ENCODE results near the gene HSPA12A.
A peak's percentile ranks its signal among the peaks of the same experiment; 100 is the strongest.

The HSPA12A gene

DNA sequence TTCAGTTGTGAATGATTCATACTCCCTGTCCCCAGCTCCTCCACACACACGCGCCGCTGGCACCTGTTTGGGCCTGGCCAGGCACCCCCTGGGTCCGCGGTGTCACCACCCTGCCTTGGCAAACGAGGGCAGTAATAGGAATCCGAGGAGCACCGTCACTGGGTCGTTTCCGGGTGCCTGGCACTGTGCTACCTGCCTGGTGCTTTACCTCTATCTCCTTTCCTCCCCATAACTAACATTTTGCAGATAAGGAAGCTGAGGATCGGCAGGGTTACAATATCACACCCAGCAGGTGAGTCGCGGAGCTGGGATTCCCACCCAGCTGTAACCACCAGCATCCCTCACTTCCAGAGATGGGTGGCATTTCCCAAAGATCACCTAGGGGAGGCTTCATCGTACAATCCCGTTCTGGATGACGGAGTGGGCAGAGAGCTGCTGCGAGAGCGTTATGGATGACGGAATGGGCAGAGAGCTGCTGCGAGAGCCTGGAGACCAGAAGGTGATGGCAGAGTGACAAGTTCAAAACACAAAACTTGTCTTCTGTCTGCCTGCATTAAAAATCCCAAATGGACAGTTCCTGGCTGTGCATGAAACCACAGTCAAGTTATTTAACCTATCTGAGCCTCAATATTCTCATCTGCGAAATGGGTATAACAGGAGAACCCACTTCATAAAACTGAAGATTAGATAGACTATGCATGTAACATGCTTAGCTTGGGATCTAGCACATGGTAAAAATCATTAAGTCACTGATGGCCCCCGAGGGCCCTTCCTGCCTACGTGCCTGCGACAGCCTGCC lies 1.1 kb upstream of the HSPA12A start:
- DNase-seq: no peak

DNA sequence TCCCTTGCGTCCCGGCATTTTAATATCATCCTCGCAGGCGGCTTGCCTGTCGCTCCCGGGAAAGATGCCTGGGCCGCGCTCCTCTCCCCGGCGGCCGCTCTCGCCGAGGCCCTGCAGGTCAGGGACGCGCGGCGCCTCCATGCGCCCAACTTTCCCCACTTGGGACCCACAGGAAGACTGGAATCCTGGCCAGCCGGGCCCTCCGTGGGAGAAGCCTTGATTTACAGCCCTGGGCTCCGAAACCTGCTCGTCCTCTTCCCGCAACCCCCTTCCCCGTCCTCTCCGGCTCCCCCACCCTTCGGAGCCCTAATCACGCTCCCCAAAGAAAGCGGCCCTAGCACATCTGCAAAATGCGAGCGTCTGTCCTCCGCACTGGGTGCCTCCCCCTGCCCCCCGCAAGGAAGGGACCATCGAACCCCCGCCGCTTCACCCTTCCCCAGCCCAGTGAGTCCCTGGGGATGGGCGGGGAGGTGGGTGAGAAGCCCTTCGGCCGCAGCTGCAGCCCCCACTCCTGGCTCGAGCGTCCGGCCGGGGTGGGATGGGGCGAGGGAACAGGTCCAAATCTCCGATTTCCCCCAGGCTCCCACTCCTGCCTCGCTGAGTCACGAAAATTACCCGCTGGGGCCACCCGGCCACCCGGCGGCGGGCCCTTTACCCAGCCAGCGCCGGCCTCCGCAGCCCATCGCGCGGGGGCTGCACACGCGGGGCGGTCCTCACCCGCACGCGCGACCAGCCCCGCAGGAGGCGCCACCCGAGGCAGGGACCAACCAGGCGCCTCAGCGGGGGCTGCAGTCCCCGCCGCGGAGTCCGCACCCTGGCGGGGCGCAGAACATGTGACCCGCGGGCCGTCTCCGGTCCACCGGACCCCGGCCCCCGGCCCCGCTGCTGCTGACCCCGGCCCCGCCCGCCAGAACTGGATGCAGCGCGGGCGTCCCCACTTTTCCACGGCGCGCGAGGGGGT lies 695 bp downstream of the HSPA12A start:
- DNase-seq: no peak

DNA sequence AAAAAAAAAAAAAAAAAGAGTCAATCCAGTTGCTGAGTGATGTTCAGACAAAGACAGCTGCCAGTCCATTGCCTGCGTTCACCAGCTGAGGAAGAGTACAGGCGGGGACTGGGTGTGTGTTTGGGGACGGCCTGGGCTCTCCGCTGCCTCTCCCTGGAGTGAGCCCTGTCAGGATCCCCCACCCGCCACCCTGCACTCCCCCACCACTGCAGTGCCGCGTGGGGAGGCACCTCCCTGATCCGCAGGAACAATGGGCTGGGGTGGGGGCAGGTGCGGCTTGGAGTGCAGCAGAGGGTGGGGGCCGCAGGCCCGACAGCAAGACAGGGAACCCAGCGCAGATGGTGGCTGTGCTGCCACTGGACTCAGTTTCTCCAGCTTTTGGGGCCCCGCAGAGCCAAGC lies 1.4 kb downstream of the HSPA12A start:
- DNase-seq: no peak

DNA sequence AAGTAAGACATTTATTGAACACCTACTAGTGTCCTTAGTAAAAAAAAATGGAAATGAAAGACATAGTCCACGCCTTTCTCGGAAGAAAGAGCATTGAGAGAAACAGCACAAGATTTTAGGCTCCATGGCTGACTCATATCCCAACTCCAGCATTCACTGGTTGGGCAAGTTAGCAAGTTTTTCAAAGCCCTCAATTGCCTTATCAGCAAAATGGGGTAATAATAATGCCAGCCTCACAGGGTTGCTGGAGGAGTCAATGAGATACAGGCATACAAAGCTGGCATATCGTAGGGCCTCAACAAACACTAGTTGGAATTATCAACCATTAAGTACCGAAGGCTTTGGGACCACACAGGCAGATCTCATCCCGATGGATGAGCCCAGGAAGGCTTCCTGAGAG lies 4.0 kb downstream of the HSPA12A start:
- no peak for DNase-seq

DNA sequence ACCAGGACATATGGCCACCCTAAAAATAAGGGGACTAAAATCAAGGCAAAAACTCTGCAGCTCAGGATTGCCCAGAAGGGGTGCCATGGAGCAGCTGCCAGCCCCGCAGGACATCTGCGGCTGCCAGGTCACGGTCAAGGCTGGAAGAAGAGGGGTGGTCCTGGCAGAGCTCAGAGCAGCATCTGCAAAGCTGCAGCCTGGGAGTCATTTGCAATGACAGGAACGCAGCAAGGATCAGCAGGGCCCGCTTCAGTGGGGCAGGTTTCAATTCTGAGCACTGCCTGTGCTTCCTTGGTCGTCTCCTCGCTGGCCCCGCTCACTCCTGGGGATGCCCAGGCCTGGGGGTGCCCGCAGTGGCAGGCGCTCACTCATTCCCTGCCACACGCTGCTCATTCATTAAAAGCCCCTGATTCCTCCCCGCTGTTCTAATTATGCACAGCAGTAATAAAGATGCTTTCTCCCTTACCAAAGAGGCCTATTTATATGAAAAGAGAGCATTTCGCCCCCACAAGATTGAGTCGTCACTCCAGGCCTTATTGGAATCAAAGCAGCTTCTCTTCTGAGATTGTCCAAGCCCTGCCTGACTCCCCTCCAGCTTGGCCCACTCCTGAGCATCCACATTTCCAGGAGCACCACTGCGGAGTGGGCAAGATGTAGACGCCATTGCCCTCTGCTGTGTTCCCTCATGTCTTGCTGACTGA lies 4.6 kb downstream of the HSPA12A start:
- DNase-seq: no peak

DNA sequence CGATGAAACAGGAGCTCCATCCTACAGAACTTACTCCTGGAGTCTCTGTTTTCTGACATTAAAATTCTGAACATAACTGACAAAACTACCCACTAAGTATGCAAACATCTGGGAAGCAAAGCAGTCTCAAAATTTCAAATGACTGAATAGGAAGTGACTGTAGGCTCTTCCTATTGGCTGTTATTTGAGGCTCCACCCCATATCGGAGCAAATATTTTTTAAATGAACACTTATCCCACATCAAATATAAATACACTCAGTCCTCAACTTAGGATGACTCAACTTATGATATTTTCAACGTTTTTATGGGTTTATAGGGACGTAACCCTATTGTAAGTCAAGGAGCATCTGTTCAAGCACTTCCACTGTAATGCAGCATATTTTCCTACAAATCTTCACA lies 8.8 kb downstream of the HSPA12A start:
- no peak for DNase-seq

DNA sequence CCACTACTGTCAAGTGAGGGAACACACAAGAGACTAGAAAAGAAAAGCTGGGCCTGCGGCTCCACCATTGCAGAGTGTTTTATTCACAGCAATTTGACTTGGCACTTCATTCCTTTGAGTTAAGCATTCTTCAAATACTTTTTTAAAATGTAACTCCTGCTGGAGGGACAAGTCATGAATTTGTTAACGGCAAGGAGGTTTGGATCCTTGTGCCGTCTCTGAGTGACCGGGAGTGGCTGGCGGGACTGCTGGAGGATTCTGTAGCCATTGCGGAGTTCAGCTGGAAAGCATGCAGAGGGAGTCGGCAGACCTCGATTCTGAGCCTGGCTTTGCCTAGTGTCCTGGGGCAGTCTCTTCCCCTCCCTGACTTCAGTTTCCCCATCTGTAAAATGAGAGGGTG lies 9.8 kb downstream of the HSPA12A start:
- no peak for DNase-seq

DNA sequence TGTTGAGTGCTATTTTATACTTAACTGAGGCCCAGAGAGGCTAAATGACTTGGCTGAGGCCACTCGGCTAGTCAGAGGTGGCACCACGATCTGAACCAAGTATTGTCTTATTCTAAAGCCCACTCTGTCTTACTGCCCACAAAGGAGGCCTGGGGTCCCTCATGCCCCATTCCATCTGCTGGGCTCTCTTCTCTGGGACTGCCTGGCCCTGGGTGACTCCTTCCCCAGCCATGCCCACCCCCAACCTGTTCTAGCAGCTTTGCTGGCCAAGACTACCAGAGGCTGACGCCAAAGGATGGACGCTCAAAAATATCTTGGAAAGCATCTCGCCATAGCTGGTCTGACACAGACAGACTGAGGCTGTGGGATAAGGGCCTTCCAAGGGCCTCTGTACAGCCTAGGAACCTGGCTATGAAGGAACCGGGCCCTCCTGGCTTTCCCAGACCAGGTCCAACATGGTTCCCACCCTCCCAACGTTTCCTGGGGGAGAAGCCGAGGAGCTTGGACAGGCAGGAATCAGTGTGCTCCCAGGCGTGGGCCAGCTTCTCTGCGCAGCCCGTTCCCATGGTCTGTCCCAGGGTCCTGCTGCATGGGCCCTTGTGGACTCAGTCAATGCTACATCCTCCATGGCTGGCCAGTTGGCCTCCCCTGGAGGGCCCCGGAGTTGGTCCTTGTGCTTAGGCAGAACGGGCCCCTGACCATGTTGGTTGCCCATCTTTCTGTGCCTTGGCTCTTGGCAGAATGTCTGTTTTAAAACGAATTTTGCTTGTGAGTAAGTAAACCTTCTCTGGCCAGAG lies 11.7 kb downstream of the HSPA12A start:
- DNase-seq: no peak

DNA sequence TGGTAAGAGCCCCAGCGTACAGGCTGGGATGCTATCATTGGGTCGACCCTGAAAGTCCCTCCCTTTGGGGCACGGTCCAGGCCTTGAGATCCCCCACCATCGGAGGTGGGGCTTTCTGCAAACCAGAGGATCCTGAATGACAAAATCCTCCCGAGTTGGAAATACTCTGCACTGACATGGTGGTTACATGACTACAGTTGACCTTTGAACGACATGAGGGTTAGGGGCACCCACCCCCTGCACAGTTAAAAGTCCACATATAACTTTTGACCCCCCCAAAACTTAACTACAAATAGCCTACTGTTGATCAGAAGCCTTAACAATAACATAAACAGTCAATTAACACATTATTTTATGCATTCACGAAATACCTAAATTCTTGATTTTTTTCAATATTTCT lies 13.1 kb downstream of the HSPA12A start:
- no peak for DNase-seq

DNA sequence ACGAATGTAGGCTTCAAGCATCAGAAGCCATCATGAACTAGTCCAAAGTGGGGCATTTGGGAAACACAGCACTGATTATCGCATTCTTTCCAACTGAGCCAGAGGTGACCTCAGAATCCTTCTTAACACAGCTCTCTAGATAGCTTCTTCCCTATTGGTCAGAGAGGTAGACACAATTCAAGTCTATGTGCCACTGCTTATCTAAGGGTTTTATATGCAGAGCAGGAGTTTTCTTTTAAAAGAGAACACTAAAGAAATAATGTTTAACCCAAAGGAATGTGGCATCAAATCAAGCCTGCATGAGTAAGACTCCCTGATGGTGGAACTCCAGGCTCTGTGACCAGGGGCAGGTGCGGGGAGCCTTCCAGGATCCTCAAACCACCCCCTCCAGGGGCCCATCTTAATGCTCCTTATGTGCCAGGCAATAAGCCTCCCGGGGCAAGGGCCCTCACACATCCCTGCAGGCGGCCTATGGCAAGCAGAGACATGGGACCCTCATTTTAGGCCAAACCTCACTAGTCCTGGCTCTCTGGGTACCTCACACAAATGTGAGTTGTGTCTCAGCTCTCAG lies 13.8 kb downstream of the HSPA12A start:
- DNase-seq: no peak

DNA sequence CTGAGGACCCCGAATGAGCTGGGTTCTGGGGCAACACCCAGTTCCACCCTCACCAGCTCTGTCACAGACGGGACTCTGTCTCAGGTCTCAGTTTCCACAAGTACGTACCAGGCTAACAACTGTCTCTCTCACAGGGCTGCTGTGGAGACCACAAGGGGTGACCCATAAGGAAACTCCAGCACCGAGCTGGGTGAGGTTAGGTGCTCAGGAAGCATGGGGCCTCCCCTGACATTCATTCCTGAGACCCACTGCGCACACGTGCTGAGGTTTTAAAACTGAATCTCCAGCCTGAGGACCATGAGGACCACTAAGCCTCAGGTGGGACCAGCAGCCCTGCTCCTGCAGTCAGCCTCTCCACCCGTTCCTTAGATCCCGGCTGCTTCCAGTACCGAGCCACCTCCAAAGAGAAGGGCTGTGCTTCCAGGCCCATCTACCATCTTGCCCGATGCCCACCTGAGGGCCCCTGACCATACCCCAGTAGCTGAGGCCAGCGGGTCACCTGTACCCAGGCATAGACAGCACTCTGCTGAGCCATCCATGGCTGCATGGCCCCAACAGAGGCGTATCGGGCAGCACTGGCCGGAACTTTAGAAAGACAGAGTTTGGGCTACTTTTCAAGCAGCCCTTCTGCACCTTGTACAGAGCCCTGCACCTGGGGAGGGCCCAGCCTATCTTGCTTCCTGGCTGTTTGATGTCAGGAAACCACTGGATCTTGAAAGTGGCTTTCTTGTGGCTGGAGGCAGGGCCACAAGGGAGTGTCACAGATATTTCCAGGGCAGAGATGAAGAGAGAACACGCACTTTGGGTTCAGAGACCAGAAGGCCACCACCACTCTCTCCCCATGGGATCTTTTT lies 18.7 kb downstream of the HSPA12A start:
- DNase-seq: peak; percentile 12

DNA sequence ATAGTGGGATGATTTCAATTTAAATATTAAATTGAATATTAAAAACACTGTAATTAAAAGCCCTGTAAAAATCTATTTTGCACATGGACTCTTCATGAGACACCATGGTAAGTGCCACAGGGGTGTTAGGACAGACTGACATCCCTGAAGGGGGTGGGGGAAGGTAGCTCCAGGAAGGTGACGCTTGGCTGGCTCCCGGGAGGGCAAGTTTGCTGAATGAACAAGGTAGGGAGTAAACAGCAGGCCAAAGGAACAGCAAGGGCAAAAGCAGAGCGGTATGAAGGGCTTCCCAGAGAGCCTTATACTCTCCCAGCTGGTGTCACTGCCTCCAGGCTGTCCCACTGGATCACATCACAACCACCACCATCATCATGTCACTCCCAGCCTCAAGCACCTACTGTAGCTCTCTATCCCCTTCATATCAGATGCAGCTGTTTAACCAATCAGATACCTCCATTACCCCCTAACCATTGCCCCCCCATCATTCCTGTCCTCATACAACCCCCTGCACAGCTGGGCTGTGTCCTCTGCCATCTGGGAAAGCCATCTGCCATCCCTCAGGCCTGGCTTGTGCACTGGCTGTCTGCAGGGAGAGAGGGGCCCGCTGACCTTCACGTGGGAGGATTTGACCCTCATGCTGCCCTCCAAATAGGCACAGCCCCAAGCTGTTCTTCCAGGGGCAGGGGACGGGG lies 19.5 kb downstream of the HSPA12A start:
- no peak for DNase-seq

DNA sequence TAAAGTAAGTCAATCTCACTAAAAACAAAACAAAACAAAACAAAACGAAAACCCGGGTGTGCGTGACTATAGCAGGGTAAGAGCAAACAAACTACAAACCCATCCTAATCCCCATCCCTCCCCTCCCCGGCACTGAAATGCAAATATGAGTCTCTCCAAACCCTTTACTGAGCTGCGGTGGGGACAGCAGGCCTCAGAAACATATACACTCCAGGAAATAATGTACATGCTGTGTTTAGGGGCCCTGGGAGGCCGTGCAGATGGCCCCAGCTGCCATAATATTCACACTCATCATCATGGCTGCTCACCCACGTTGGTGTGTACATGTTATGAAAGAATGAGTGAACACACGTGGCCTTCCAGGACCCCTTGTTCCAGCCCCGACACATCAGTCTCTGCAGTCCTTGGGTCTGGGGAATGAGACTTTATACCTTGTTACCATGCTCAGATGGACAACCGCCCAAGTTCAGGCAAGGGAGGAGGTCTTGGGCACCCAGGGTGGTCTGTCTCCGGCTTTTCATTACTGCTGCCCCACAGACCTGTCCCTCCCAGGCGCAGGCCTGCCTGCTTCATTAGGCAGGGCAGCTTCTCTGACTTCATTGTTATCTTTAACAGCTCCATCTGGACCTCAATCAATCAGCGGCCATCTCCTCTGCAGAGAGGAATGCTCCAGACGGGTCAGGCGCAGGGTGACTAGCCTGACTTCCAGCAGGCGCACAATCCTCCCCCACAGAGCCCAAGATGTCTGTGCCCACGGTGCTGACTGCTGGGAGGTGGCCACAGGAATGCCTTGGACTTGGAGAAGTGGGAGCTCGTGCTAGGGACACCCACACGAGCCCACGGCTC lies 20.6 kb downstream of the HSPA12A start:
- no peak for DNase-seq

DNA sequence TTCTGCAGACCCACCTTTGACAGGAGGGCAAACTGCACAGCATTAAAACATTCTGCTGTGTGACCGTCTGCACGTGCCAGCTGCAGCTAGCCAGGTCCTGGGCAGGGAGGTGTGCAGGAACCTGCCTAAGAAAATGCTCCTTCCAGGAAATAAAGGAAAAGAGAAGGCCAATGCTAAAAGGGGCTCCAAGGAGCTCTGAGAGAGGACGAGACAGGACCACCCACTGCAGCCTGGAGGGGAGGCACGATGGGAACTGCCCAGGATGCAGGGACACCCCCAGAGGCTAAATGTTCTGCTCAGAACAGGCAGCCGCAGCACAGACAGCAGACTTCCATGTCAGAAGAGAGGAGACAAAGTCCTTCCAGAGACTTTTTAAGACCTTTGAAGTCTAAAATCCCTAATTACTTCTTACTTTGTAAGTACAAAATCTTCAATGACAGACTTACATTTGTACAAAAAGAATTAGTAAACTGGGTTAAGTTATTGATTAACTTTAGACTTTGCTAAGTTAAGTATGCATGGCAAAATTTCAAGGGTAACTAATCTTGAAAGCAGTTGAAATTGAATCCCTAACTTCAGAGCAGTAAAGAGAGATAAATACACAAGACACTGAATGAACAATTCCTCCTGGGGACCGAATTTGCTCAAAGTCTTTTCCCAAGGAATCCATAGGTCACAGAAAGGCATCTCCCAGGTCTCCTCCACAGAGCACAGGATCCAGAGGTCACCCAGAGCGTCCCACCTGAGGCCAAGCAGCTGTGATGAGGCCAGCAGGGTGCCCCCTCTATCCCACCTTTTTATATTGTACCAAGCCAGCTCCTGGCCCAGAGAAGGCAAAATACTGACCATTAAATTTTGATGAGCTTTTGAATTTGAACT lies 21.5 kb downstream of the HSPA12A start:
- no peak for DNase-seq

DNA sequence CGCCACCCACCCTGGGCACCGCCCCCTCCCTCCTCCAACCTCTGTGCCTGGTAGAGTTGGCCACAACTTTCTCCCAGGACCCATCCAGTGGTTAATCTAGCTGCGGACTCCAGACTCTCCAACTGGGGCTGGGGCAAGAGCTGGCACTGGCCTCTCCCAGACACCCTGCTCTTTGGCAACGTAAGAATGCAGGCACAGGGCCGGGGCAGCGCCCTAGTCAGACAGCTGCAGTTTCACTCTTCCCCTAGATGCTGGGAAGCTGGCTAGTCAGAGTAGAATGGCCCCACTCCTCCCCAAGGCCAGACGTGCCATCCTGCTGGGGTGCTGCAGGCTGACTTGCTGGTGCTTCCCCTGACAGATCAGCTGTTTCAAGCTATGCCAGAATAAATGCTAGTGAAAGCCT lies 22.1 kb downstream of the HSPA12A start:
- no peak for DNase-seq

DNA sequence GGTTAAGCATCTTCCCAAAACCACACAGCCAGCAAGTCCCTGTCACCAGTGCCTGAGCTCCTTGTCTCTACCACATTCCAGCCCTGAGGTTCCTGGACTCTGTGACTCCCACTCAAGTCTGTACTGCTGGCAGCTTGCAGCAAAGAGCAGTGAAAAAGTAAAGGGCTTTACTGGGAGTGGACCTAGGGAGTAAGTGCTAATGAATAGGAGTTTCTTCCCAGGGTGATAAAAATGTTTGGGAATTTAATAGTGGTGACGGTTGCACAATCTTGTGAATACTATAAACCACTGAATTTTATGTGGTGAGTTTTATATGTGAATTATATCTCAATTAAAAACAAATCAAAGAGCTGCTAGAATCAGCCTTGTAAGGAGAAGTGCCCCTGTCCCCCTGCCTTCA lies 22.6 kb downstream of the HSPA12A start:
- no peak for DNase-seq

DNA sequence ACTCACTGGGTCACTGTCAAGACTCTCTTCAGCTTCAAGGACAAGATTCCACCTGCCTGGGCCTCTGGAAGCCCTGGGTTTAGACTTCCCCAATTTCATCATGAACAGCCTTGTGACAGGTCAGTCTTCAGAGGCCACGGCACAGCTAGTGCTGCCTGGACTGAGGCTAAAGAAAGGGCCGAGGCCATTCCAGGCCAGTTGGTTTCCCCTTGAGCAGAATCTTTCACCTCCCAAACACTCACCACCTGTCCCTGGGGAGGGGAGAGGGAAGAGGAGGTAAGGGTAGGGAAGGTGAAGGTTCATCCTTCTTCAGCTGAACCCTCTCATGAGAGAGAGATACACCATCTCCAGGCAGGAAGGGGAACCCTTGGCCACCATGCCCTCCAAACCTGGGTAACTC lies 24.3 kb downstream of the HSPA12A start:
- DNase-seq: no peak

DNA sequence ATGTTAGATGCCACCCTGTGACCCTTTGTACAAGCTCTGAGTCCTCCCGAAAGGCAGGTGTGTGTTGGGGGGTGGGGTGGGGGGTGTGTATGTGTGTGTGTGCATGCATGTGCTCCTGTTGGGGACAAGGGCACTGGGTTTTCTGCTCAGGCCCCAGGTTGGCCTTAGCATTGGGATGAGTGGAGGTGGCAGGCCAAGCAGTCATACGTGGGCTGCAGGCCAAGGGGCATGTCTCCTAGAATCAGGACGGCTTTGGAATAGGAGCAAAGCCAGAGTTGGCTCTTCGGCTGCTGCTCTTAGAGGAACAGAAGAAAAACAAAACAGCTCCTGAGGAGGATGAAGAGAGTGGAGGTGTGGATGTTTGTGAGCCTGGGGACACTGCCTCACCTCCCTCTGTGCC lies 26.0 kb downstream of the HSPA12A start:
- no peak for DNase-seq
